Hindlimb muscle (tissue), 1 donor: ENCODE measurements around the gene ACOT11. TPM values are rescaled to one million over a fixed set of nuclear protein-coding genes. Genes with fewer than 3 reads are reported as not detected.
A peak's percentile ranks its signal among the peaks of the same experiment; 100 is the strongest.
"Not testable (repeated sequence)": the region's sequence is repeated elsewhere in the genome, so short reads cannot be mapped to it uniquely, and the experiment has no call there.

Experiments used
- DNase-seq: peaks from one replicate; pipeline ENCODE4 v3.0.0-alpha.2; 2013
- polyA plus RNA-seq: library from polyadenylated mRNA; unstranded; fragments of 120-200 nt; gene quantifications from one replicate; pipeline ENCODE4 v1.2.1, GENCODE V29; 2013; ENCODE audit not compliant: insufficient read length

Gene ACOT11
- polyA plus RNA-seq, result 7.2 TPM

DNA sequence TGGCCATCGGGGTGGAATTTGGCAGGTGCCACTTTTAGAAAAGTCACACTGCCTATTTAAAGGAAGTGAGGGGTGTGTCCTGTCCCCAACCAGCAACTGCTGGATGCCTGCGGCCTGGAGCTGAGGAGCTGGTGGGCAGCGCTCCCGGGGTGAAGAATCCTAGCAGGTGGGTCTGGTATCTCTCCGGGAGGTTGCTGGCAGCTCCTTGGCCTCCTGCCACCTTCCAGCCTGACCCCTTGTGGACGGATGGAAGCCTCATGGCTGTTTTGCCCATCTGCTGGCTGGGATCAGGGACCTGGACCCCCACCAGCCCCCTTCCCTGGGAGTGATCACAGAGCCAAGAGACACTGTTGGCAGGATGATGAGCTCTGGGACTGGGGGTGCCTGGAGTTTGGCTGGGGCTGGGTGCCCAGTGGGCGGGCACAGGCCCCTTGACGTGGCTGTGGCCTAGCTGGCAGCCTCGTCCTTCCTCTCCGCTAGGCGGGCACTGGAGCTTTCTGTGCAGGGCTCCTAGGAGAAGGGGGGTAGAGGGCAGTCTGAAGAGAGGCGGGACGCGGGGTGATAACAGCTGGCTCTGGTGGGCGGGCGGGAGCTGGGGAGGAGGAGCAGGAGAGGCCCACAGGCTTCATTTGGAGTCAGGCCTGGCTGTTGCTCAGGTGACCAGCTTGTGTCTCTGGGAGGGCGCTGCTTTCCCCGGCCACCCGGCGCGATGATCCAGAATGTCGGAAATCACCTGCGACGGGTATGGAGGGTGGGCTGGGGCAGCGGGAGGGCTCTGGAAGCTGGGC lies at the start of gene ACOT11:
Gene ACOT11, plus strand, starts transcription at position 628 of the 788 bp plus-strand sequence. Its CDS starts 82 bp downstream, at position 710.
- DNase-seq, result peak; percentile 82

GRCh38 chr1:54498383-54499096 lies 49.5 kb upstream of the ACOT11 start:
- no peak for DNase-seq

DNA sequence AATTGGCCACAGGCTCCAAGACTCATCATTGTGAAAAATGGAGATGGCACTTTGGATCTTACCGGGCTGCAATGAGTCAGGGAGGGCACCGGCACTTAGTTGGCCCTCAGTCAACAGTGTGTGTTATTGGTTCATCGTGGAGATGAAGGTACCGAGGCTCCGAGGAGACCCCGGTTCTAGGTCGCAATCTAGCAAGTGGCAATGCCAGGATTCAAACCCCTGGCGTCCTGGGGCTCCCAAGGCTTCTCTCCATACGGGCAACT lies 49.0 kb upstream of the ACOT11 start:
- no peak for DNase-seq

DNA sequence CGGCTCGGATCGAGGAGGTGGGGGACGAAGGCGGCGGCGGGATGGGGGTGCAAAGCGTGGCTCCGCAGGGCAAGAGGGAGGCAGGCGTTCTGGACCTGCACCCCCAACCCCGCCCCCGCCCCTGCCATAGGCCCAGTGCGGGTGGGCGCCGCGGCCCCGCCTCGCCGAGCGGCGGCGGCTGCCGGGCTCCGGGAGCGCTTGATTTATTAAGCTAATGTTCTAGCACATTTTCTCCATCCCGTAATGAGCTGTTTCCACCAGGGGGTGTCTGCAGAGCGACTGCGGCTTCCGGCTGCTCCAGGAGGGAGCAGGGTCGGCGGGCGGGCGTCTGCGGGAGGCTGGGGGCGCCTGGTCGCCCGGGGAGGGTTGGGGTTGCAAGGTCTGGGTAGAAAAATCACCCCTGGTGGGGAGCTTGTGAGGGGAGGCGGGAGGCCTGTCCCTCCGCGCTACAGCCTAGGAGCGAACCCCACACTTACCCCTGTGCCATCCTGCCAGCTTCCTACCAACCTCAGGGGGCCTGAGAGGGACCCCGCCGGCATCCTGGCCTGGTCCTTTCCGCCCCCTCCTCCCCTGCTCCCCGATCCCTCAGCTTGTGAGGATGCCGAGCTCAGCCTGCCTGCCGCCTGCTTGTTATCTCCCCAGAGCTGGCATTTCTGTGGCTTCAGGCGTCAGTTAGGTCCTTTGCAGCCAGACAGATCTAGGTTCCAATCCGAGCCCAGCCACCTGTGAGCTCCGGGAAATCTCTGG lies 48.5 kb upstream of the ACOT11 start:
- no peak for DNase-seq

- no peak for DNase-seq
These were observed 48.0 kb upstream of the ACOT11 start for GRCh38 chr1:54500107-54500431.

GRCh38 chr1:54501849-54502248 lies 46.2 kb upstream of the ACOT11 start:
- no peak for DNase-seq

GRCh38 chr1:54502342-54502741 lies 45.7 kb upstream of the ACOT11 start:
- DNase-seq, result no peak

DNA sequence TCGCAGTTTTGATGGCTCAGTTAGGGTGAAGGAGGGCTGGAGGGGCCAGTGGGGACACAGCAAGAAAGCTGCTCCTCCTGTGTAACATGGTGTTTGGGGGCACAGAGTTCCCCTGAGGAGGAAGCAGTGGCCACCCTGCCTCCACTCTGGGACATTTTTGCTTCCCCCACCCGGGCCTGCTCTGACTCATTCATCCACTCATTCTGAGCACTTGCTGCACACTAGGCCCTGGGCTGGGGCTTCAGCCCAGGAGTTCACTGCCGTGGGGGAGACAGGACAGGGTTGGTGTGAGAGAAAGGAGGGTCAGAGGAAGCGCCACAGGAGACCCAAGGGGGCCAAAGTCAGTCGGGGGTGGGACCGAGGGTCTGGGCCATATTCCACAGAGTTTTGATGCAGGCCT lies 41.4 kb upstream of the ACOT11 start:
- no peak for DNase-seq

DNA sequence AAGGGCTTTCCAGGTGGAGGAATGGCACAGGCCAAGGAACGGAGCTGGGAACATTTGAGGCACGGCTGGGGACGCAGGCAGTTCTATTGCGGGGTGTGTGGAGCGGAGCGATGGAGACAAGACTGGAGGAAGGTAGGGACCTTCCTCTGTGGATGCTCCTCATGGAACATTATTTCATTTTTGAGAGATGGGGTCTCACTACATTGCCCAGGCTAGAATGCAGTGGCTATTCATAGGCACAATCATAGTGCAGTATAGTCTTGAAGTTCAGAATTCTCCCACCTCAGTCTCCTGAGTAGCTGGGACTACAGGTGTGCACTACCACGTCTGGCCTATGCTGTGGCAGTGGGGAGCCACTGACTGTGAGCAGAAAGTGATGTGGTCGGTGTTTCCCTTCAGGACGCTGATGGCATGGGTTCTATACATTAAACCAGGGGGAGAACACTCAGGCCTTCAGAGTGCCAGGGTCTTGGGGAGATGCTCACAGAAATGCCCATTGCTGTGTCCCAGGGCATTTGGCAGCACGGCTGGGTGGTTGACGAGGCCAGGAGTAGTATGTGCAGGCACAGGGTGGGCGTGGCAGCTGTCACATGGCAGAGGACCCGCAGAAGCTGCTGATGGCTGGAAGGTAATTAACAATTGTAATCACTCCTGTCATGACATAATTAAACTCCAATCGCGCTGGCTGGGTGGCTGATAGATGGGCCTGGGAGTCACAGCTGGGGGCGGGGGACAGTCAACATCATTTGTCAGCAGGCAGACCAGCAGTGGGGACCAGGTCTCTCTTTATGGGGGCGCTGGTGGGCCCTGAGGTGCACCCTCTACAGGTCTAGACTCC lies 40.8 kb upstream of the ACOT11 start:
- no peak for DNase-seq

DNA sequence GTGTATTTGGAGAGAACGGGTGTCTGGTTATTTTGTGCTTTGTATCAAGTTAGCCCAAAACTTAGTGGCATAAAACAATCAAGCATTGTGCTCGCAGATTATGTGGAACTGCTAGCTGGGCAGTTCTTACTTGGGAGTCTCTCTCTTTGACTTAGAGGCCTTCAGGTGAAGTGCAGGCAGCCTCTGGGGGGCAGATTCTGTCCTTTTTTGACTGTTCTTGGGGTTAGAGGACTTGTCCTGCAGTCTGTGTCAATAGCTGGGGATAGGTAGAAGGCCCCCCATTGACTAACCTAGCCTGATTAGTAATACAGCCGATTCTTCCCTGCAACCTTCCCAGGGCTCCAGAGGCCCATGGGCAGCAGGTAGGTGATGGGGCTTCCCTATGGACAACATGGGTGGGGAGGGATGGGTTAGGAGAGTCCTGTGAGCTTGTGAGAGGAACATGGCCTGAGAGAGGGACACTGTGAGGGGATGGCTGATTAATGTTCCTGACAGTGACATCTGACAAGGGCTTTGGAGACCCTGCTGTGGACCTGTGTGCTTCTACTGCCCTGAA lies 37.2 kb upstream of the ACOT11 start:
- DNase-seq, result no peak

DNA sequence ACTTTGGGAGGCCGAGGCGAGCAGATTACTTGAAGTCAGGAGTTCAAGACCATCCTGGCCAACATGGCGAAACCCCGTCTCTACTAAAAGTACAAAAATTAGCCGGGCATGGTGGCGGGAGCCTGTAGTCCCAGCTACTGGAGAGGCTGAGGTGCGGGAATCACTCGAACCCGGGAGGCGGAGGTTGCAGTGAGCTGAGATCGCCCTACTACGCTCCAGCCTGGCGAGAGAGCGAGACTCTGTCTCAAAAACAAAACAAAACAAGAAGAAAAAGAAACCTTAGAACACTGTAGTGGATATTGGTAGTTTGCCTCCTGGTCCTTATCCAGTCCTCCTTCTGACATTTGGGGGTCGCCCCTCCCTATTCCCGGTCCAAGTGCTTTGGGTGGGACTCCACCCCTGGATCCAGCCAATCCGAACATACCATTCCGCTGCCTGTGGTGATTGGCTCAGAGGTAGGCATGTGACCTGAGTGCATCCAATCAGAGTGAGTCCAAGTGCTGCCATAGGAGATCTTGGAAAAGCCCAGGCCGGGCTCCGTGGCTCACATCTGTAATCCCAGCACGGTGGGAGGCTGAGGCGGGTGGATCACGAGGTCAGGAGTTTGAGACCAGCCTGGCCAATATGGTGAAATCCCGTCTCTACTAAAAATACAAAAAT lies 34.0 kb upstream of the ACOT11 start:
- DNase-seq, result not testable (repeated sequence)

GRCh38 chr1:54516249-54516920 lies 31.6 kb upstream of the ACOT11 start:
- no peak for DNase-seq

DNA sequence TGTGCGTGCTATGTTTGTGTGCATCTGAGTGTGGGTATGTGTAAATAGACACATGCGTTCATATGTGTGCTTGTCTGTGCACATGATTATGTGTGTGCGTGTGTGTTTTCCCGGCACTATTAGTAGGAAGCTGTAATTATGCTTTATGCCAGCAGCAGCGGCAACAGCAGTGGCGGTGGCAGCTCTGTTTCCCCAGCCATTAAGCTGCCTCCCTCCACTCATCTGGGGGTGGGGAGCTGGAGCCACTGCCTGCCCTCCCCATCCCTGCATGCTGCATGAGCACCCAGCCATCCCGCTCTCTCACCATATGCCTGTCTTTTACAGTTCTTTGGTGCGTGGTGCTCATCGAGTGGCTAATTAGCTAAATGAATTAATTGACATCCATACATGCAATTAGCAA lies 30.5 kb upstream of the ACOT11 start:
- no peak for DNase-seq

- no peak for DNase-seq
These were observed 29.5 kb upstream of the ACOT11 start for GRCh38 chr1:54518489-54518888.

DNA sequence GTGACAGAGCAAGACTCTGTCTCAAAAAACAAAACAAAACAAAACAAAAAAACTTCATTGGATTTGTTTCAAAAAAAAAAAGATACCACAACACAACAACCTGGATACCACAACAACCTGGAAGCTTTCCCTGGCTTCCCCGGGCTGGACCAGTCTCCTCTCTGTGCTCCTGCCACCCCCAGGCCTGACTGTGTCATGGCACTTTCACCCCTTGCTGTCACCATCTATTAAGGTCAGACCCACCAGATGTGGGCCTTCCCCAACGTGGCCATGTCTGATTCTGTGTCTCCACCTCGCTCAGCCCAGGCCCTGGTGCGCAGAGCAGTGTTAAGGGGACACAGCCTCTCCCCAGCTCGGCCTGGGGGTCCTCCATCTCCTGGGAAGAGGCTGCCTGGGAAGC lies 28.3 kb upstream of the ACOT11 start:
- DNase-seq, result no peak

GRCh38 chr1:54520631-54521321 lies 27.3 kb upstream of the ACOT11 start:
- DNase-seq, result no peak

DNA sequence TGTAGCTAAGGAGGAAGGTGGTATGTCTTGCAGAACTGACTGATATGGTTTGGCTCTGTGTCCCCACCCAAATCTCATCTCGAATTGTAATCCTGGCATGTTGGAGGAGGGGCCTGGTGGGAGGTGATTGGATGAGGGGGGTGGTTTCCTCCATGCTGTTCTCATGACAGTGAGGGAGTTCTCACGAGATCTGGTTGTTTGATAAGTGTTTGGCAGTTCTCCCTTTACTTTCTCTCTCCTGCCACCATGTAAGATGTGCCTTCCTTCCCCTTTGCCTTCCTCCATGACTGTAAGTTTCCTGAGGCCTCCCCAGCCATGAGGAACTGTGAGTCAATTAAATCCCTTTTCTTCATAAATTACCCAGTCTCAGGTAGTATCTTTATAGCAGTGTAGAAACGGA lies 21.5 kb upstream of the ACOT11 start:
- DNase-seq, result not testable (repeated sequence)

DNA sequence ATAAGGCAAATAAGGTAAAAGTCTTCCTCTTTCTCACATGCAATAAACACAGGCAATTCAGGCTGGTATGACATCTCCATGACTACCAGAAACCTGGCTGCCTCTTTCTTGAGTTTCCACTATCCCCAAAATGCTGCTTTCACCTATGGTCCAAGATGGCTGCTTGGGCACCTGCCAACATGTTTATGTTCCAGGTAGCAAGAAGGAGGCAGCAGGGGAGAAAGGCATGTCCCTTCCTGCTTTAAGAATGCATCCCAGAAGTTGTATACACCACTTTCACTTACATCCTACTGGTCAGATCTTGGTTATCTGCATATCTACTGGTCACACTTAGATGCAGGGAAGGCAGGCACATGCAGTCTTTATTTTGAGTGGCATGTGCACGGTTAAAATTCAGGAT lies 19.4 kb upstream of the ACOT11 start:
- no peak for DNase-seq

GRCh38 chr1:54532033-54532432 lies 16.0 kb upstream of the ACOT11 start:
- DNase-seq, result no peak

GRCh38 chr1:54536656-54537055 lies 11.4 kb upstream of the ACOT11 start:
- not testable (repeated sequence) for DNase-seq

GRCh38 chr1:54537611-54538010 lies 10.4 kb upstream of the ACOT11 start:
- no peak for DNase-seq
